ENCODE data around the gene B3GNT3.

Gene B3GNT3

GRCh38 chr19:17794731-17795494 lies at the start of gene B3GNT3:
TSS of gene B3GNT3 (plus strand) at chr19:17795138. CDS start at chr19:17807808, 12,670 bp downstream.
- no peak for DNase-seq (ENCODE audit: low read depth)

- DNase-seq (ENCODE audit: low read depth) = peak; percentile 91
These were observed 47.5 kb upstream of the B3GNT3 start for GRCh38 chr19:17747205-17748098.

GRCh38 chr19:17748884-17749638 lies 45.9 kb upstream of the B3GNT3 start:
- DNase-seq (ENCODE audit: low read depth) = no peak

- DNase-seq (ENCODE audit: low read depth) = no peak
These were observed 45.0 kb upstream of the B3GNT3 start for GRCh38 chr19:17749912-17750317.

- peak; percentile 79 for DNase-seq (ENCODE audit: low read depth)
These were observed 43.6 kb upstream of the B3GNT3 start, which contains the start of gene FCHO1 for GRCh38 chr19:17751103-17751911. TSS of gene FCHO1 (plus strand) at chr19:17751477. CDS start at chr19:17755165, 3,688 bp downstream.

GRCh38 chr19:17751912-17752273 lies 43.0 kb upstream of the B3GNT3 start:
- no peak for DNase-seq (ENCODE audit: low read depth)

- DNase-seq (ENCODE audit: low read depth) = no peak
These were observed 41.9 kb upstream of the B3GNT3 start for GRCh38 chr19:17752865-17753639.

- no peak for DNase-seq (ENCODE audit: low read depth)
These were observed 41.0 kb upstream of the B3GNT3 start for GRCh38 chr19:17753976-17754375.

GRCh38 chr19:17754634-17755442 lies 40.1 kb upstream of the B3GNT3 start:
- no peak for DNase-seq (ENCODE audit: low read depth)

GRCh38 chr19:17755443-17755890 lies 39.5 kb upstream of the B3GNT3 start:
- no peak for DNase-seq (ENCODE audit: low read depth)

- DNase-seq (ENCODE audit: low read depth) = no peak
These were observed 38.8 kb upstream of the B3GNT3 start for GRCh38 chr19:17755977-17756670.

- DNase-seq (ENCODE audit: low read depth) = no peak
These were observed 37.8 kb upstream of the B3GNT3 start for GRCh38 chr19:17757125-17757524.

GRCh38 chr19:17758515-17758914 lies 36.4 kb upstream of the B3GNT3 start:
- no peak for DNase-seq (ENCODE audit: low read depth)

GRCh38 chr19:17761148-17761547 lies 33.8 kb upstream of the B3GNT3 start:
- no peak for DNase-seq (ENCODE audit: low read depth)

GRCh38 chr19:17762505-17763229 lies 32.3 kb upstream of the B3GNT3 start:
- no peak for DNase-seq (ENCODE audit: low read depth)

GRCh38 chr19:17764348-17764747 lies 30.6 kb upstream of the B3GNT3 start:
- DNase-seq (ENCODE audit: low read depth) = no peak

GRCh38 chr19:17765069-17765618 lies 29.8 kb upstream of the B3GNT3 start:
- no peak for DNase-seq (ENCODE audit: low read depth)

GRCh38 chr19:17766543-17767131 lies 28.3 kb upstream of the B3GNT3 start:
- no peak for DNase-seq (ENCODE audit: low read depth)

All from stimulated activated CD8-positive, alpha-beta memory T cell treated with anti-CD3 and anti-CD28 coated beads, Interleukin-12 subunit alpha, Interleukin-12 subunit beta, amount 100 ng/mL, for 4 hours (primary cell).